Breast epithelium (tissue), 3 donors: ENCODE data around the gene GIPC2.

ENCODE experiments used
- POLR2A ChIP-seq: fragments of 450-650 bp; IDR thresholded peaks from one replicate; pipeline ENCODE4 v1.6.1; 2016; ENCODE audit warnings: antibody characterized with exemption, mild to moderate bottlenecking, moderate library complexity
- TF ChIP-seq, protein P1 (sequence below), 3 donors: fragments of 450-650 bp; IDR thresholded peaks; one replicate each; pipeline ENCODE4 v1.5.1; 2016 to 2017; ENCODE audit warnings: antibody characterized with exemption in 3 of 3, mild to moderate bottlenecking in 3 of 3, moderate library complexity in 3 of 3

DNA sequence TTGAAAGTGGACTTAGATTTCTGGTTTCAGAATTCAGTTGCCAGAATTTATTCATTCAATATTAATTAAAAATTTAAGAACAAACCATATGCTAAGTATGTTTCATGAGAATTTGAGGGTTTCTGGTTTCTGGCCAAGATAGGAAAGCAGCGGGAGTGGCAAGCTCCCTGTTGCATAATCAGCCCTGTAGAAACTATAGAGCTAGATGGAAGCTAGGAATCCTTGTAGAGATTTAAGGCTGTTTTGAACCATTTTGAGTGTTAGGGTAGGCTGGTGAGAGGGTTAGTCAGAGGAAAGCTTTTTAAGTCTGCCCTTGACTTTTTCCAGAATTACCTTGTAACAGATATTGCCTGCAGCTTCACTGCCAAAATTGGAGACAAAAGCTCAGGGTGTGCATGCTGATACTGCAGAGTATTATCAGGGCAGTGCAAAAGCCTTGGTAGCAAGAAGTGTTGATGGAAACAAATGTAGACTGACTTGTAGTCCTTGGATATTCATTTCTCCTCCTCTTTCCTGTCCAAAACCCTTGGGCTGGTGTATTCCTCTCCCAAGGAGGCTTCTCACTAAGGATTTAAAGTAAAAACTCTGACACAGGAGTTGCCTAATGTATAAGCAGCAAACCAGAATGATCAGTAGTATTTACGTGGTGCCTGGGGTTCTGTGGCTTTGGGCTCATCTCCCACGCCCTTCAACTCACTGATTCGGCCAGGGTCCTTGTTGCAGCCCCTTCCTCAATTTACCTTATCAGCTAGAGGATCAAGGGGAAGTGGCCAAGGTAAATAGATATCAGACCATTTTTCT is 12.6 kb upstream of the GIPC2 start:
- TF ChIP-seq, protein P1, sequence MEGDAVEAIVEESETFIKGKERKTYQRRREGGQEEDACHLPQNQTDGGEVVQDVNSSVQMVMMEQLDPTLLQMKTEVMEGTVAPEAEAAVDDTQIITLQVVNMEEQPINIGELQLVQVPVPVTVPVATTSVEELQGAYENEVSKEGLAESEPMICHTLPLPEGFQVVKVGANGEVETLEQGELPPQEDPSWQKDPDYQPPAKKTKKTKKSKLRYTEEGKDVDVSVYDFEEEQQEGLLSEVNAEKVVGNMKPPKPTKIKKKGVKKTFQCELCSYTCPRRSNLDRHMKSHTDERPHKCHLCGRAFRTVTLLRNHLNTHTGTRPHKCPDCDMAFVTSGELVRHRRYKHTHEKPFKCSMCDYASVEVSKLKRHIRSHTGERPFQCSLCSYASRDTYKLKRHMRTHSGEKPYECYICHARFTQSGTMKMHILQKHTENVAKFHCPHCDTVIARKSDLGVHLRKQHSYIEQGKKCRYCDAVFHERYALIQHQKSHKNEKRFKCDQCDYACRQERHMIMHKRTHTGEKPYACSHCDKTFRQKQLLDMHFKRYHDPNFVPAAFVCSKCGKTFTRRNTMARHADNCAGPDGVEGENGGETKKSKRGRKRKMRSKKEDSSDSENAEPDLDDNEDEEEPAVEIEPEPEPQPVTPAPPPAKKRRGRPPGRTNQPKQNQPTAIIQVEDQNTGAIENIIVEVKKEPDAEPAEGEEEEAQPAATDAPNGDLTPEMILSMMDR (IDR thresholded peaks at IDR 0.05): no peak
- TF ChIP-seq POLR2A: no peak
